Measurements from ENCODE around the gene KRT71. TPM values are rescaled to one million over a fixed set of nuclear protein-coding genes. Genes with fewer than 3 reads are reported as not detected.

Gene KRT71
- total and polyA plus RNA-seq, 2 donors from 2014 or later, result not detected

GRCh38 chr12:52527121-52527800 lies 25.7 kb downstream of the KRT71 start:
- intact Hi-C loops (cut with DNase I), result no loop called here
- Histone ChIP-seq H3K9me3 (ENCODE audit: control insufficient read depth in 2 of 3, insufficient read depth in 1 of 3, low read length in 3 of 3) (no peaks in the 10 kb centered on the region), H3K4me3 (ENCODE audit: low read length in 3 of 3) (no peak overlapping the region), H3K36me3 (ENCODE audit: control insufficient read depth in 2 of 3, insufficient read depth in 3 of 3, low read length in 3 of 3) (no peaks in the 10 kb centered on the region), H3K27me3 (ENCODE audit: control insufficient read depth, insufficient read depth, low read length) (no peaks in the 10 kb centered on the region), H3K27ac (ENCODE audit: low read depth in 2 of 2, low read length in 2 of 2) (no peak overlapping the region), H3K4me1 (ENCODE audit: control insufficient read depth in 2 of 3, insufficient read depth in 2 of 3, low read depth in 1 of 3, low read length in 3 of 3) (no peaks in the 10 kb centered on the region), H3K9ac (ENCODE audit: low read length in 3 of 3) (no peak overlapping the region)
- no peak for TF ChIP-seq CTCF (IDR thresholded peaks at IDR 0.05; ENCODE audit: borderline replicate concordance, extremely low read depth, insufficient read depth)
- FAIRE-seq (no peak), DNase-seq (peak in 1 of 5 donors; percentile 1)

DNA sequence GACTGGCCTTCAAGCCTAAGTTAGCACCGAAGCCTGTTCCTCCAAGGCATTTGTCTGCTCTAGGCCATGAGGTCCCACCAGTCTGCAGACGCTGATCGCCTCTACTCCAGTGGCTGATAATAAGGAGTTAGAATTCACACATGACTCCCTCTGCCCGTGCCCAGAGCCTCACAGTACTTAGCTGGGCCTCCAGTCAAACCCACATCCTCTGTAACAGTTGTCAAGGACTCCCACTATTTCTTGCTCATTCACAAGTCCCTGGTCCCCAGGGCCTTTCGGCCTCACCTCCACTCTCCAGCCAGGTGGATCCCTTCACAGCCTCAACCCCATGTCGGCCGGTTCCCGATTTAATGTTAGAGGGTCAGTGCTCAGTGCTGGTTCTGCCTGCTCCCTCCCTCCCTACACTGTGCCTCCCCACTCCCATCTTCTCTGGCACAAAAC lies 26.4 kb downstream of the KRT71 start:
- no peak for FAIRE-seq
- DNase-seq, result peak in 1 of 5 donors; percentile 20
- intact Hi-C loops (cut with DNase I), result no loop called here

GRCh38 chr12:52525661-52526499 lies 27.1 kb downstream of the KRT71 start:
- Histone ChIP-seq H3K9me3 (ENCODE audit: control insufficient read depth in 2 of 3, insufficient read depth in 1 of 3, low read length in 3 of 3) (no peaks in the 10 kb centered on the region), H3K36me3 (ENCODE audit: control insufficient read depth in 2 of 3, insufficient read depth in 3 of 3, low read length in 3 of 3) (no peaks in the 10 kb centered on the region), H3K27me3 (ENCODE audit: control insufficient read depth, insufficient read depth, low read length) (no peaks in the 10 kb centered on the region), H3K9ac (ENCODE audit: low read length in 3 of 3) (no peak overlapping the region), H3K27ac (ENCODE audit: low read depth in 2 of 2, low read length in 2 of 2) (no peak overlapping the region), H3K4me3 (ENCODE audit: low read length in 3 of 3) (no peak overlapping the region), H3K4me1 (ENCODE audit: control insufficient read depth in 2 of 3, insufficient read depth in 2 of 3, low read depth in 1 of 3, low read length in 3 of 3) (no peaks in the 10 kb centered on the region)
- peak in 2 of 5 donors; percentile 3 to 10 for DNase-seq
- no peak for FAIRE-seq
- TF ChIP-seq CTCF (IDR thresholded peaks at IDR 0.05; ENCODE audit: borderline replicate concordance, extremely low read depth, insufficient read depth), result no peak
- intact Hi-C loops (cut with DNase I), result no loop called here

More for the DNA sequence above, 26.4 kb downstream of the KRT71 start:
- no peak for TF ChIP-seq CTCF (IDR thresholded peaks at IDR 0.05; ENCODE audit: borderline replicate concordance, extremely low read depth, insufficient read depth)
- H3K36me3 ChIP-seq (ENCODE audit: control insufficient read depth in 2 of 3, insufficient read depth in 3 of 3, low read length in 3 of 3), result no peaks in the 10 kb centered on the region
- H3K27ac ChIP-seq (ENCODE audit: low read depth in 2 of 2, low read length in 2 of 2), result no peak overlapping the region
- no peak overlapping the region for H3K9ac ChIP-seq (ENCODE audit: low read length in 3 of 3)
- no peaks in the 10 kb centered on the region for H3K4me1 ChIP-seq (ENCODE audit: control insufficient read depth in 2 of 3, insufficient read depth in 2 of 3, low read depth in 1 of 3, low read length in 3 of 3)
- H3K9me3 ChIP-seq (ENCODE audit: control insufficient read depth in 2 of 3, insufficient read depth in 1 of 3, low read length in 3 of 3), result no peaks in the 10 kb centered on the region
- H3K27me3 ChIP-seq (ENCODE audit: control insufficient read depth, insufficient read depth, low read length), result no peaks in the 10 kb centered on the region
- no peak overlapping the region for H3K4me3 ChIP-seq (ENCODE audit: low read length in 3 of 3)
